NCI-H774 (cell line): ENCODE measurements around the gene CFAP251.
"Not testable (repeated sequence)": the region's sequence is repeated elsewhere in the genome, so short reads cannot be mapped to it uniquely, and the experiment has no call there.

Experiments used
- DNase-seq: peaks from one replicate; lab custom pipeline; 2025; lab: John Stamatoyannopoulos, UW

The CFAP251 gene

DNA sequence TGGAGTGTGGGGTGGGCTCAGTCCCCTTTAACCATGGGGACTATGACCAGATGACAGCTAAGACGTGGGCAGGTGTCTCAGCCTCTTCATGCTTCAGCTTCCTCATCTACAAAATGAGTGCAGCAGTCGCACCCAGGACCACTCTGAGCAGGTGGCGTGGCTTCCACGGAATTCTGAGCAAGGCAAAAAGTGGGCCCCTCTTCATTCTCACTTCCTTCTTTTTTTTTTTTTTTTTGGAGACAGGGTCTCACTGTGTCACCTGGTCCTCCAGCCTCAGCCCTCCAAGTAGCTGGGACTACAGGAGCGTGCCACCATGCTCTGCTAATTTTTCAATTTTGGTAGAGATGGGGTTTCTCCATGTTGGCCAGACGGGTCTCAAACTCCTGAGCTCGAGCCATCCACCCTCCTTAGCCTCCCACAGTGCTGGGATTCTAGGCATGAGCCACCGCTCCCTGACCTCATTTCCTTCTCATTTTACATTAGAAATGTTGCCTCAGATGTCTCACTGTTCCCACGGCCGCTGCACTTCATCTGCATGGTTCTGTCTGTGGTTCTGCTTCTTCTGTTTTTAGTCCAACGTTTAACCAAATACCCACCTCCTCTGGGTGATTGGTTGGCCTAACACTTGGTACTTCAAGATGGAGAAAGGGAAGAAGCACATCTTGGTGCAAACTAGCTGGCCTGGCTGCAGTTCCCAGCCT is 61.9 kb downstream of the CFAP251 start:
- DNase-seq = no peak

DNA sequence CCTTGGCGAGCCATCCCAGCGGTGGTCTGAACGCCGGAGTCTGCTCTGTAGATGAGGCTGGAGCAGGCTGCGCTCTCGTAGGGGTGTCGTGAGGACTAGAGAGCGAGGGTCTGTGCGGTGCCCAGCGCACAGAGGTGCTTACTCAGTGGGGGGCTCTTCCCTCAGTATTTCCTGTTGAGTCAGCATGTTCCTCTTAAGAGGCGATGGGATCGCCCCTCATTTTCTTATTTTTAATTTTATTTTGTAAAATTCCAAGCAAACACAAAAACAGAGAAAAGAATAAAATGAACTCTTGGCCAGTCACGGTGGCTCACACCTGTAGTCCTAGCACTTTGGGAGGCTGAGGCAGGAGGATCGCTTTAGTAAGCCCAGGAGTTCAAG is 62.5 kb downstream of the CFAP251 start:
- no peak for DNase-seq

- DNase-seq = no peak
These were observed 63.1 kb downstream of the CFAP251 start for GRCh38 chr12:121981456-121981855.

- DNase-seq = no peak
These were observed 64.6 kb downstream of the CFAP251 start for GRCh38 chr12:121982950-121983349.

- DNase-seq = no peak
These were observed 65.3 kb downstream of the CFAP251 start for GRCh38 chr12:121983536-121984210.

DNA sequence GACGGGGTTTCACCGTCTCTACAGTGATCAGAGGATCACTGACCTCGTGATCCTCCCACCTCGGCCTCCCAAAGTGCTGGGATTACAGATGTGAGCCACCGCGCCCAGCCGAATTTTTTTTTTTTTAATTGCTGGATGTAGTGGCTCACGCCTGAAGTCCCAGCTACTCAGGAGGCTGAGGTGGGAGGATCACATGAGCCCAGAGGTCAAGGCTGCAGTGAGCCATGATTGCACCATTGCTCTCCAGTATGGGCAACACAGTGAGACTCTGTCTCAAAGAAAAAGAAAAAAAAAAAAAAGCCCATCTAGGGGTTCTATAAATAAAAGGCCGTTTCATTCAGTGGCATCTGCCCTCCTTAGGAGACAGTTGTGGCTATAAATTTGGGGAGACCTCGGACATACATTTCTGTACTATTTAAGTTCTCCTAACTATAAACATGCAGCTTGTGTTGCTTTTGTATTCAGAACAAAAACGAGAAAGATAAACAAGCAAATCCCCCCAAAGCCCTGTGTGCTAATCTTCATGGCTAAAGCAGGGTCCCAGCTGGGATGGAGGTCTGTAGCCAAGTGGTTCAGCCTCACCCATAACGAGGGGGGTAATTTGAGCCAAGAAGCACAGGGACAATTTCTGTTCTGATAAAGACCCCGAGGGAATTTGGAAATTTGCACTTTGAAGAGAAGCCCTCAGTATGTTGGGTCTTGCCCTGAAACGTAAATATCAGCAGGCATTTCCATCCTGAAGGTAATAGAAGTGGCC is 68.3 kb downstream of the CFAP251 start:
- no peak for DNase-seq

- DNase-seq = not testable (repeated sequence)
These were observed 70.1 kb downstream of the CFAP251 start for GRCh38 chr12:121988519-121988918.

- no peak for DNase-seq
These were observed 71.1 kb downstream of the CFAP251 start for GRCh38 chr12:121989276-121990113.

- no peak for DNase-seq
These were observed 71.8 kb downstream of the CFAP251 start for GRCh38 chr12:121990114-121990647.

DNA sequence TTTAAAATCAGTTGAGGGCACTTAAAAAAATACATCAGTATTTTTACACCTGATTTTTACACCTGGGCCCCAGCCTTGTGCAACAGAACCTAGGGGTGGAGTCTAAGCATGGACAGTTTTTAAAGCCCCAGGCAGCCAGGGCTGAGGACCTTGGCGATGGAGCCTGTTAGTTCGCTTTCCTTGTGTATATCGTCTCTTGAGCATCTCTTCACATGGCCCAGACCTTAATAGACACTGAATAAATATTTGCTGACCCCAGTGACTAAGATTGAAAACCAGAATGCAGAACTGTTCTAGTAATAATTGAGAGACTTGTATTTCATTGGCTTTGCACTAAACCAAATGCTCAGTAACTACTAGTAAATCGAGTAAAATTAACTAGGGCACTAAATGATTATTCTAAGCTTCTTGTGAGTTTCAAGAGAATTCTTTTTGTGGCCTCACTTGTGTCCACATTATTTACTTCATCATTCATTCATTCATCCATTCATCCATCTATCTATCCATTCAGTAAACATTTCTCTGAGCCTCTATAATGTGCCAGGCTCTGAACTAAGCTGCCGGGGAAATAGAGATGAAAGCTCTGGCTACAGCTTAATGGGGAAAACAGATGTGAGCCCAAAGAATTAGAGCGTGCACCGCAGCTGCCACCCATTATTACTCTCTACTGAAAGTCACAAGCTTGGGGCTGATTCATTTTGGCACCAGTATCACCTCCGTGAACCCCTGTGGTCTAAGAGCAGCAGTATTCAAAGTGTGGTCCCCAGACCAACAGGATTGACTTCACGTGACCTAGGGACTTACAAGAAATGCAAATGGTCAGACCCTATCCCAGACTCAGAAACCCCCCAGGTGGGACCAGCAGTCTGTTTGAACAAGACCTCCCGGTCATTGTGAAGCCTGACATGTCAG is 72.6 kb downstream of the CFAP251 start:
- no peak for DNase-seq

- DNase-seq = no peak
These were observed 73.9 kb downstream of the CFAP251 start for GRCh38 chr12:121992059-121992879.

- DNase-seq = no peak
These were observed 77.9 kb downstream of the CFAP251 start for GRCh38 chr12:121996050-121996944.

DNA sequence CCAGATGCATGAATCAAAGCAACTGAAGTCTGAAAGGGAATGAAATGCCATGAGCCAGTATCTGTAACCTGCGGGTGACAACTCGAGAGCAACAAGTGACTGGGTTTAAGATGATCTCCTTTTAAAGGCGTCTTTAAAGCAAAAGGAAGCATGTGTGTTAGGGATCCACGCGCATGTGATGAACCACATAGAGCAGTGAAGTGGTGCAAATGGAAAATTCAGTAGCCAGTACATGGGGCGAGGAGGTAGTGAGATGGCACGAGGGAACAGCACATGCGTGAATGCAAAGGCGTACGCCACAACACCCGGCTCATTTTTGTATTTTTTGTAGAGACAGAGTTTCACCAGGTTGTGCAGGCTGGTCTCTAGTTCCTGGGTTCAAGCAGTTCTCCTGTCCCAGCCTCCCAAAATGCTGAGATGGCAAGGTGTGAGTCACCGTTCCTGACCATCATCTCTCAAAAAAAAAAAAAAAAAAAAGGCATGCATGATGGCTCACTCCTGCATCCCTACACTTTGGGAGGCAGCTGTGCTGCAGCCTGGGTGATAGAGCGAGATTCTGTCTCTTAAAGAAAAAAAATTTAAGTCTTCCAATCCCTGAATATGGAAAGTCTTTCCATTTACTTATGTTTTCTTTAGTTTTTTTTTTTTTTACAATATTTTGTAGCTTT is 78.7 kb downstream of the CFAP251 start:
- no peak for DNase-seq

GRCh38 chr12:122001466-122002209 is 83.2 kb downstream of the CFAP251 start:
- no peak for DNase-seq

DNA sequence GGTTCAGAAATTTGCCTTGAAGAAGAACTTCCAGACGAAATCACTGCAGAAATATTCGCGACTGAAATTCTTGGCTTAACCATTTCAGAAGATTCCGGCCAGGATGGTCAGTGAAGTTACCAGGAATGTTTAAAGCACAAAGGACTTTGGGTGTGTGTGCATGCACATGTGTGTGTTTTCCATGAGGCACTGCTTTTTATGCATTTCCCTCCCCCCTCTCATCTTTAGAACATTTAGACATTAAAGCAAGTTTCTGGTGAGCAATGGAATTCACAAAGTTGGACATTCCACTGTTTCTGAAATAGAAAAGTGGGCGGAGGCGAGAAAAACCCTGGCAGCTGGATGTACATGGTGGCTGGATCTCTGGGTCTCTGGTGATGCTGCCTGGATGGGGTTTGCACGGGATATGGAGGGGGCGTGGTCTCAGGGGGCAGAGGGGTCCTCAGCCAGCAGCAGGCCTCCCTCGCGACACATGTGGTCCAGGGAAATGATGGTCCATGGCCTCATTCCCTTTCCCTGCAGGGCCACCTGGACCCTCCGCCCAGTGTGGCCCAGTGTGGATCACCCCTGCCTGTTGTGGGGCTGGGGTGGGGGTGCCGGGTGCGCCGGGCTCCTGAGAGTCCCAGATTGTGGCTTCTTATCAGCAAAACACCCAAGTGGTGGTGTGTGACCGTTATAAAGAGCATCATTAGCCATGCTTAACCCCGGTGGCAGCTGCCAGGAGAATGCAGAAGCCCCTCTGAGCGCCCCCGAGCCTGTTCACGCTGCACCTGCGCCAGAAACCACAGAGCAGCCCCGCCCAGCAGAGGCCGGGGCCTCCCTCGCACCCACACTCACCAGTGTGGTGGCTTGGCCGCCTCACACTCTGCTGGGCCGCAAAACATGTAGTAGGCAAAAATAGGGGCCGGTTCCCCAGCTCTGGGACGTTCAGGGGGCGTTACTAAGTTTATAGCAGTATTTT is 85.5 kb downstream of the CFAP251 start:
- DNase-seq = no peak

GRCh38 chr12:122004633-122005071 is 86.3 kb downstream of the CFAP251 start:
- DNase-seq = no peak
